ENCODE measurements around the gene ABCA7.

ABCA7 gene

GRCh38 chr19:1039646-1040475 is at the start of gene ABCA7:
Gene ABCA7, plus strand, starts transcription at chr19:1040107. Its CDS starts 1,255 bp downstream, at chr19:1041362.
- in situ Hi-C loops (cut with HindIII; ENCODE audit: low sequenced_read_pairs), result no loop called here

GRCh38 chr19:990119-990571 is 49.8 kb upstream of the ABCA7 start:
- in situ Hi-C loops (cut with HindIII; ENCODE audit: low sequenced_read_pairs), result no loop called here

DNA sequence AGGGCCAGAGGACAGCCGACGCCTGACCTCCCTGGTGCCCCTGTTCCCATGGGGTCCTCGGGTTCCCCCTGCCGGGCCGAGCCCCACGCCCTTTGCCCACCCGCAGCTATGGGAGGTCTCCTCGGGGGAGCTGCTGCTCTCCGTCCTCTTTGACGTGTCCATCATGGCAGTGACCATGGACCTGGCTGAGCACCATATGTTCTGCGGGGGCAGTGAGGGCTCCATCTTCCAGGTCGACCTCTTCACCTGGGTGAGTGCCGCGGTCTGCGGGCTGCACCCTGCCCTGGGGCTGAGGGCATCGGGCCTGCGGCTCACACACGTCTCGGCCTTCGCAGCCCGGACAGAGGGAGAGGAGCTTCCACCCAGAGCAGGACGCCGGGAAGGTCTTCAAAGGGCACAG is 49.2 kb upstream of the ABCA7 start:
- in situ Hi-C loops (cut with HindIII; ENCODE audit: low sequenced_read_pairs), result no loop called here

- in situ Hi-C loops (cut with HindIII; ENCODE audit: low sequenced_read_pairs), result no loop called here
Measured at GRCh38 chr19:991174-991931, 48.6 kb upstream of the ABCA7 start.

GRCh38 chr19:991932-992669 is 47.8 kb upstream of the ABCA7 start:
- in situ Hi-C loops (cut with HindIII; ENCODE audit: low sequenced_read_pairs), result no loop called here

DNA sequence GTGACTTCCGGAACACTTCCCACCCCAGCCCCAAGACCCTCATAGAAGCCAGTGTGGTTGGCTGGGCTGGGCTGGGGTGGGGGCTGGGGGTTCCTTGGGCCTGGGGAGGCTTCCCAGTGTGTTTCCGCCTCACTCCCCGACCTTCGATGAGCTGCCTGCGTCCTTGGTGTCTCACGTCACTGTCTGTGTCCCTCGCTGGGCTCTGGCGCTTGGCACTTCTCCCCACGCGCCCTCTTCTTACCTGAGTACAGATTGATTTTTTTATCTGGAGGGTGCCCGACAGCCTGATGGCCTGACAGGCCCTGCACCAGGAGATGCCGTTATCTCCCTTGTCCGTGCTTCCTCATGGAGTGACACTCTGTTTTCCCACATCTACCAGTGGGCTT is 47.2 kb upstream of the ABCA7 start:
- in situ Hi-C loops (cut with HindIII; ENCODE audit: low sequenced_read_pairs), result no loop called here

DNA sequence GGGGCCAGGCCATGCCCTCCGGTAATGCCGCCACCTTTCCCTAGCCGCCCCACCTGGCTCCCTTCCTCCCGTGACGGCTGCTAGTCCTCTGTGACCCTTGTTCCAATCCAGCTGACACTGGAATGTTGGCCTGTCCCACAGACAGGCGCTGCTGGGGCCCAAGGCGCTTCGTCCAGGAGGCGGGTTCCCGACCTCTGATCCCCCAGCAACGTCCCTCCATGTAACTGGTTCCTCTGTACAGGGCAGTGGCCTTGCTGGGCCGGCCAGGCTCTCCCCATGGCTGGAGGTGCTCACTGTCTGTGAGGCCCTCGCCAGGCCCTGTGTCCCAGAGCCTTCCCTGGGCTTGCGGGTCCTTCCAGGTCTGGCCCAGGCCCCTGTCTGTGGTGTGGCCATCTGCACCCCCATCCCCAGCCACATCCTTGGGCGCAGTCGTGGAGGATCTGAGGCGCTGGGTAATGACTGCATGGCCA is 46.5 kb upstream of the ABCA7 start:
- in situ Hi-C loops (cut with HindIII; ENCODE audit: low sequenced_read_pairs), result no loop called here

DNA sequence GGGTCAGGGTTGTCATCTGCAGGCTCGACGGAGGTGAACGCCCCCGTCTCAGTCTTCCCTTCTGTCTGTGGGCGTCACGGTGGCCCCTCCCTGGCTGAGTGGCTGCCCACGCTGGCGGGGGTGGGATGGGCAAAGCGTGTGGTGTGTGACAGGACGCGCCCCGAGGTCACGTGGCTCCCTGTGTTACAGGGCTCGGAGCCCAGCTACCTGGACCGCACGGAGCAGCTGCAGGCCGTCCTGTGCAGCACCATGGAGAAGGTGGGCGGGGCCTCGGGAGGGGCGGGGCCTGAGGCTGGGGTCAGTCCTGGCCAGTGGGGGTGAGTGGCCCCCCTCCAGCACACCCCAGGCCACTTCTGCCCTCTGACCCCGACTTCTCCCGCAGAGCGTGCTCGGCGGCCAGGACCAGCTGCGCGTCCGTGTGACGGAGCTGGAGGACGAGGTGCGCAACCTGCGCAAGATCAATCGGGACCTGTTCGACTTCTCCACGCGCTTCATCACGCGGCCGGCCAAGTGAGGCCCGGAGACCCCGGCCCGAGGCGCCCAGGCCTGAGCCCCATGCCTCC is 46.0 kb upstream of the ABCA7 start:
- in situ Hi-C loops (cut with HindIII; ENCODE audit: low sequenced_read_pairs), result no loop called here

DNA sequence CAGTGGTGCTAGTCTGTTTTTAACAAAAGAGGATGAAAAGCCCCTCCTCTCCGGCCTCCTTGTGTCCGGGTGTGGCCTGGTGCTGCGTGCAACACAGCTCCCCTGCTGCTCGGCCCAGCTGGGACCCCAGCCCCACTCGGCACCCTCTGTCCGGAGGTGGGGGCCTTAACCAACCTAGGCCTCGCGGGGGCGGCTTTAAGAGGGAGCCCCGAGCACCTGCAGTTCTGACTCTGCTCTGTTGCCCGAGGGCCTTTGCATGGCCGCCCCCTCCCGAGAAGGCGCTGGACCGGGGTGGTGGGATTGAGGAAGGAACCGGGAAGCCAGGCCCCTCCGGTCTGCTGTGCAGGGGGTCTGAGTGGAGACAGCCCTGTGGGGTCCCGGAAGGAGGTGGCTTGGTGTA is 45.4 kb upstream of the ABCA7 start:
- in situ Hi-C loops (cut with HindIII; ENCODE audit: low sequenced_read_pairs), result no loop called here

DNA sequence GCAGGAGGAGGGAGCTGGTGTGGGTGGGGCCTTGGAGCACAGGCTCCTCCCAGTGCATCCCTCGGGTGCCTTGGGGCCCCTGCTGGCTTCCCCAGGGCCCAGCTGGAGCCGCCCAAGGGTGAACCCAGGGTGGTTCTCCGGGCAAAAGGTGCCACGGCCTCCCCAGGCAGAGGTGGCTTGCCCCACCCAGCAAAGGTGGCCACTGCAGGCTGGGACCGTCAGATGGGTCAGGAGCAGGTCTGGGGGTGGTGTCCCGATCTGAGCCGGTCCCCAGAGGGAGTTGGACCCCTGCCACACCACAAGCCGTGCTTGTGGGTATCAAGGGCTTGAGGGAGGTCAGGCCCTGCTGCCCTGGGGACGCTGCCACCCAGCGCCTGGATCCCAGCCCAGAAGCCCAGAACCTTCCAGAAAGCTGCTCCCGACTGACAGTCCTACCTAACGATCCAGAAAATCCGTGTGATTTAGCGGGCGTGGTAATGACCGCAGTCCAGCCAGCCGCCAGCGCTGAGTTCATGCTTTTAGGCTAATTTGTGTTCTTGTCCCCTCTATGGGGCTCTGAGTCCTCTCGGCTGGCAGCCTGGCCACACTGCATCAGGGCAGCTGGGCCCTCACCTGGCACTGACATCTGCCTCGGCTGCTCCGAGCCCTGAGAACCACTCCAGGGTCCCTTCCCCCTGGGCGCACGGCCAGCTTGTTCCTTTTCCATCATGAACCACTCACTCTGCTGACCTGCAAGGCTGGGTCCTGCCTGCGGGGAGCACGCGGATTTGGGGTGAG is 44.7 kb upstream of the ABCA7 start:
- in situ Hi-C loops (cut with HindIII; ENCODE audit: low sequenced_read_pairs), result no loop called here

- in situ Hi-C loops (cut with HindIII; ENCODE audit: low sequenced_read_pairs), result no loop called here
Measured at GRCh38 chr19:996051-996838, 43.7 kb upstream of the ABCA7 start.

GRCh38 chr19:998064-998463 is 41.8 kb upstream of the ABCA7 start:
- in situ Hi-C loops (cut with HindIII; ENCODE audit: low sequenced_read_pairs), result no loop called here

DNA sequence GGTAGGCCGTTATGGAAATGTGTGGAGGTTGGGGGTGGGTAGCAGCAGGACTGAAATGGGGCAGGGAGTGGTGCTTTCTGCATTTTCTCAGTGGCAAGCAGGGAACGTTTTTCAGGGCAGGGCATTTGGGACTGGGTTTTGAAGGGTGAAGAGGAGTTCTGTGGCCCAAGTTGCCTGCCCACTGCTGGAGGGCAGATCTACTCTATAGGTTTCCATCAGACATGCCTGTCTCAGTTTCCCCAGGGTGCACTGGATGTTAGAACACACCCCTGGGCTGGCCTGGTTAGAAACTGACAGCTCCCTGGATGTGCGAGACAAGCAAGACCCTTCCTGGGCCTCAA is 40.6 kb upstream of the ABCA7 start:
- in situ Hi-C loops (cut with HindIII; ENCODE audit: low sequenced_read_pairs), result no loop called here

GRCh38 chr19:1000095-1000494 is 39.8 kb upstream of the ABCA7 start, which contains the start of gene GRIN3B:
Gene GRIN3B, plus strand, starts transcription at chr19:1000419. Its CDS starts 19 bp downstream, at chr19:1000438.
- in situ Hi-C loops (cut with HindIII; ENCODE audit: low sequenced_read_pairs), result no loop called here

- in situ Hi-C loops (cut with HindIII; ENCODE audit: low sequenced_read_pairs), result no loop called here
Measured at GRCh38 chr19:1000591-1001537, 39.0 kb upstream of the ABCA7 start.

GRCh38 chr19:1001538-1002166 is 38.3 kb upstream of the ABCA7 start:
- in situ Hi-C loops (cut with HindIII; ENCODE audit: low sequenced_read_pairs), result no loop called here

- in situ Hi-C loops (cut with HindIII; ENCODE audit: low sequenced_read_pairs), result no loop called here
Measured at GRCh38 chr19:1002600-1002999, 37.3 kb upstream of the ABCA7 start.

DNA sequence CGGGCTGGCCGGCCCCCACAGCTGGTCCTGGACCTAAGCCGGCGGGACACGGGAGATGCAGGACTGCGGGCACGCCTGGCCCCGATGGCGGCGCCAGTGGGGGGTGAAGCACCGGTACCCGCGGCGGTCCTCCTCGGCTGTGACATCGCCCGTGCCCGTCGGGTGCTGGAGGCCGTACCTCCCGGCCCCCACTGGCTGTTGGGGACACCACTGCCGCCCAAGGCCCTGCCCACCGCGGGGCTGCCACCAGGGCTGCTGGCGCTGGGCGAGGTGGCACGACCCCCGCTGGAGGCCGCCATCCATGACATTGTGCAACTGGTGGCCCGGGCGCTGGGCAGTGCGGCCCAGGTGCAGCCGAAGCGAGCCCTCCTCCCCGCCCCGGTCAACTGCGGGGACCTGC is 36.6 kb upstream of the ABCA7 start:
- in situ Hi-C loops (cut with HindIII; ENCODE audit: low sequenced_read_pairs), result no loop called here
